Measurements from ENCODE around the gene TMEM236.

Gene TMEM236

DNA sequence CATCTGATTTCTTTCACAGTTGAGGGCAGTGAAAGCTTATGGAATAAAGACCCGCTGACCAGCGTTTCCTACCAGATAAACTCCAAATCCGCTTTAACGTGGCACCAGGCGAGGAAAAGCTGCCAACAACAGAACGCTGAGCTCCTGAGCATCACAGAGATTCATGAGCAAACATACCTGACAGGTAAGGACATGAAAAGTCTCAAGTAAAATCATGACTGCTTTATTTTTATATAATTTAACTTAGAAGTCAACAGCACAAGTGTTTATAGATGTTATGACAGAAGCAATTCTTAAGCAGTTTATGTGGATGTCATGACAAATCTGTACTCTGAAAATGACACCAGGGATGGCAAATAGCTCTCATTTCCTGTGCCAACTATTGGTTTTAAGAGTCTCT, 81.7 kb downstream of the TMEM236 start:
- no peak for DNase-seq

DNA sequence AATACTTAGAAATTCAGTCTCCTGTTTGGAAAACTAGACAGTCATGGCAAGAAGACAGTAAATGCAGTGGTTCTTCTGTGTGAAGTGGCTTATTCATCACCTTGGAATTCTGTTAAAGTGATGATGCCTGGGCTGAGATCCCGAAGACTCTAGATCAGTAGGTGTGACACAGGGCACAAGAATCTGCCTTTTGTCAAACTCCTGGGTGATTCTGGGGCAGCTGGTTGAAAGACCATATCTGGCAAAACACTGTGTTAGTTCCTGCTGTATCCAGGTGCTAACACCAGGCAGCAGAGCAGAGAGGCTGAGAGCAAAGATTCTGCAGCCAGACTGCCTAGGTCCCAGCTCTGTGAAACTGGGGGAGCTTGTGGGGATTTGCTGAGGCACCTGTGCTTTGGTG, 83.7 kb downstream of the TMEM236 start:
- no peak for DNase-seq

DNA sequence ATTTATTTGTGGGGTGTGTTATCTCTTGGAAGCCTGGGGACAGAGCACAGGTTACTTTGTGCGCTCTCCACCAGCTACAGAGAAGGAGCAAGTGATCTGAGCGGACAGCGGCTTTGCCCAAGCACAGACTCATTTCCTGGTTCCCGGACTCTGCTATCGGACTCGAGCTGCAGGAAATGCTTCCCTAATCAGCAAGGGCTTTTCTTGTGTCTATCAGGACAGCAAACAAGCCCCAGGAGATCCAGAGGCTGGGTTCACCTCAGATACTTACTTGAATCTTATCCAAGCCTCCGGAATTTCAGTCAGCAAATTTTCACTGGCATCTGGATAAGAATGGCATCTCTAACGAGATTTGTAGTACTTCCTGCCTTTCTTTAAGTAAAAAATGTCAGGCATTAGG, 84.9 kb downstream of the TMEM236 start:
- no peak for DNase-seq

DNA sequence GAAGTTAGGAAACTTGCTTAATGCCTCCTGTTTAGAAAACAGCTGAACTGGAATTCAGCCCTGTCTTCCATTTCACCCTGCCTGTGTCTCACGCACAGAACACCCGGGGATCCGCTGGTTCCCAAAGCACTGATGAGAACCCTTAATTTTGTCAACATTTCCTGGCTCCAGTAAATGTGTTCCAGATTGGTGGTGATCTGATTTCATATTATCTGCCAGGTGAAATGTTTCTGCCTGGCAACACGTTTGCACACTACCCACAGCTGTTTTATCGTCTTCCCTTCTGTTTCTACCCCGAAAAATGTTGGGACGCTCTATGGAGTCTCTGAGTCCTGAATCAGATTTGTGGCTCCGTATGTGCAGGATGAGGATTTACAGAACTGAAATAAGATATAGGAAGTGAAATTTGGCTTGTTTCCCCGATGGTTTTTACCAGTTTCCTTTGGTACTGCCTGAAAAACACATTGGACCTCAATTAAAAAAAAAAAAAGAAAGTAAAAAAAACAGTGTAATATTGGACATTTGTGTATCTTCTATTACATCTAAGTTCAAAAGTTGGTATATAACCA, 86.2 kb downstream of the TMEM236 start:
- no peak for DNase-seq

DNA sequence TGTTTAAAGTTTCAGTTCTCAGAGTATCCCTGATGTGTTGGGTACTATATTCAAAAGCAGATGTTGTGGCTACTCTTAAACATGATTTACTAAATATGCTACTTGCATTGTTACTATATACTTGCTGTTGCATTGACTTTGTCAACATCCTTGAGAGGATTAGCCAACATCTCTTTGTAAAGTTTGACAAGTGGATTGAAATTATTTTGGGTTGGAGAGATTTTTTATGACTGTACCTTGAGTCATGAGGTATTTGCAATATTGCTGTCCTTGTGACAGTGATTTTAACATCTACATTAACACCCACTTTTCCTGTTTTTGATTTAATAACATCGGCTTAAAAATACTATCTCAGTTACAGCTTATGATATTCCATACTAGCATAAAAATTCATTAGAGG, 89.0 kb downstream of the TMEM236 start:
- no peak for DNase-seq

DNA sequence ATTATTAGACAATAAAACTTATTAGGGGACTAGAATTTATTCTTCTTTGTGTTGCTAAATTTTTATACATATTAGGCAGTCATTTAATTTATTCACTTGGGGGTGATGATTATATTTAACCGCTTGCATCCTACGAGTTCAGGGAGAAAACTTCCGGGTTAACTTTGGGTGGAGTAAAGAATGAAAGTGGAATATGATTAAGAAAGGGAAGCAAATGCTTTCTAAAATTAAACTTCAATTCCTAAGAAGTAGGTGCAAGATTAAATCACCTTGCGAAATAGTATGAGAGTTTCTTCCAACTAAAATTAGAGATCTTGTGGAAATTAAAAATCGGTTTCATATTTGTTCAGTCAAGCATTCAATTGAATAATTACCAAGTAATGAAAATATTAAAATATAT, 90.6 kb downstream of the TMEM236 start:
- DNase-seq: no peak

DNA sequence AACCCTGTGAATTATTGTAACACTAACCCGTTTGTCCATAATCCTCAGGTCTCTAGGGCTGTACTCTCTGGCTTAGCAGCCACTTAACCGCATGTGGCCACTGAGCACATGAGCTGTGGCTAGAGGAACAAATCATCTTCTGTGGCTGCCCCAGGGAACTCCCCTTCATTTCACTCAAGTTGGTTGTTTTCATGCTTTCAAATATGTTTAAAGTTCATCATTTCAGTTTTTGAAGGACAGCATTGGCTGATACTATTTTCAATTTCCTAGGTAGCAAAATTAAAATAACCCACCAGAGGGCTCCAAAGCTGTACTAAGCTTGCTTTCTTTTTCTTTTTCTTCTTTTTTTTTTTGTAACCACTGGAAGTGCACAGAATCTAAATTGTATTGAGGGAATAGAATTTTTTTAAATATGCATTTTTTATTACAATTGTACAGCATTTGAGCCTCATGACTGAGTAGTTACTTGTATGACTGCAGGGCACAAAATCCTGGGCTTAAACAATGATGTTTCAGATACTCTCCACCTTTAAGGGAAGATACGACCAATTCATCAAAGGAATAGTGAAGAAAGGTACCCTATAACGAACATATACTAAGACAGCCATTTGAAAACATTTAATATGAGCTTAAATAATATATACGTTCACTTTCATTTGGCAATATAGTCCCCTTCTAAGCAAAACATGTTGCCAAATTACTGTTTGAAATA, 95.7 kb downstream of the TMEM236 start:
- no peak for DNase-seq

DNA sequence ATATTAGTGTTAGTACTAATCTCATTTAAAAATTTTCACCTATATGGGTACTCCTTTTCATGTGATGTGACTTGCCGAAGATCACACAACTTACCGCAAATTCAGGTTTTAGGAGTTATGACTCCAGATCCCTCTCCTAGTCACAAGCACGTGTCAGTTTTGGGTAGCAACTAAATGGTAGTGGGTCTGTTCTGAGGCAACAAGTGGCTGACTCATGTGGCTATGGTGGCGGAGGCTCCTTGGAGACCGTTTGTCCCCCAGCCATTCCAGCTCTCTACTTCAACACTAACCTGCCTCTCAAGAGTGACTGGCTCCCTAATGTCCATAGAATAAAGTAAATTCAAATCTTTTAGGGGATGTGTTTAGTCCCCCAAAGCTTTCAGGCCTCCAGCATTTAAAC, 96.6 kb downstream of the TMEM236 start:
- DNase-seq: no peak
